HCT116 (cell line): Measurements from ENCODE around the gene NF1. TPM values are rescaled to one million over a fixed set of nuclear protein-coding genes. Genes with fewer than 3 reads are reported as not detected.

Experiments used
- ATAC-seq: fragments of 200-7000 bp; cut with Tn5 transposase; 2 replicates; pipeline ENCODE4 v1.9.1; 2020; ENCODE audit warnings: mild to moderate bottlenecking, moderate library complexity
- BruUV-seq: library from RNA; stranded (reverse); fragments of 400-500 nt; replicated peaks from 2 replicates; lab custom pipeline; 2021; lab: Mats Ljungman, UMichigan
- CTCF ChIA-PET: fragments of 300-600 bp; sonication (Branson Sonifier 250); formaldehyde crosslinking; loops from one replicate; lab custom pipeline; 2021; ENCODE audit warnings: antibody characterized with exemption; lab: Charles Lee
- POLR2A ChIA-PET: fragments of 300-600, 350-600 bp; sonication (Branson Sonifier 250); formaldehyde crosslinking; loops from one replicate; lab custom pipeline; 2021; ENCODE audit warnings: antibody characterized with exemption; lab: Charles Lee
- RAD21 ChIA-PET, 2 experiments: fragments of 300-600 bp; sonication (Branson Sonifier 250); formaldehyde crosslinking; loops; one replicate each; lab custom pipeline; 2023; ENCODE audit warnings: low total read pairs in 2 of 2; ENCODE audit not compliant: uncharacterized antibody in 2 of 2, unreplicated experiment in 2 of 2, low non-redundant PET in 1 of 2; lab: Charles Lee
- DNase-seq: peaks from one replicate; pipeline ENCODE4 v3.0.0-alpha.2; 2010; ENCODE audit warnings: low read depth, low spot score
- H2AFZ ChIP-seq: fragments of 200-600 bp; shearing (Covaris generic), sonication (generic); 2 replicates; pipeline ENCODE4 v1.6.1; 2017; ENCODE audit warnings: low read depth, mixed run types, mixed read lengths, antibody characterized with exemption, low read length; ENCODE audit not compliant: poor library complexity, severe bottlenecking
- H3K27ac ChIP-seq: 2 replicates; pipeline ENCODE4 v1.5.1; 2012; ENCODE audit warnings: low read depth, low read length
- H3K27me3 ChIP-seq: fragments of 200-600 bp; sonication (generic); 2 replicates; pipeline ENCODE4 v1.6.1; 2016; ENCODE audit warnings: mixed run types, low read length, mixed read lengths; ENCODE audit not compliant: insufficient read depth
- H3K36me3 ChIP-seq, 2 experiments: fragments of 200-500 bp in 1 of 2; fragments of 200-600 bp in 1 of 2; sonication (Bioruptor generic) in 1 of 2; sonication (generic) in 1 of 2; 2 replicates each; pipeline versions ENCODE4 v1.5.1 to v1.6.1; 2014 to 2016; ENCODE audit warnings: low read length in 2 of 2, inconsistent platforms in 1 of 2, mixed read lengths in 1 of 2, mixed run types in 1 of 2; ENCODE audit not compliant: insufficient read depth in 2 of 2, control insufficient read depth in 1 of 2
- H3K4me1 ChIP-seq, 2 experiments: fragments of 200-600 bp in 1 of 2; sonication (generic) in 1 of 2; 2 replicates each; pipeline versions ENCODE4 v1.5.1 to v1.6.1; 2012 to 2017; ENCODE audit warnings: low read length in 2 of 2, inconsistent platforms in 1 of 2, mild to moderate bottlenecking in 1 of 2, mixed read lengths in 1 of 2, mixed run types in 1 of 2, moderate library complexity in 1 of 2; ENCODE audit not compliant: insufficient read depth in 2 of 2, control insufficient read depth in 1 of 2
- H3K4me2 ChIP-seq: fragments of 200-600 bp; sonication (generic); 2 replicates; pipeline ENCODE4 v1.6.1; 2017; ENCODE audit warnings: mixed run types, low read length, mixed read lengths
- H3K4me3 ChIP-seq, 2 experiments: fragments of 200-600 bp in 1 of 2; sonication (generic) in 1 of 2; replicated peaks in 1 of 2; 2 replicates each; pipeline ENCODE4 v1.5.1; 2011 to 2016; ENCODE audit warnings: low read length in 2 of 2, control low read depth in 1 of 2, low read depth in 1 of 2, mild to moderate bottlenecking in 1 of 2, mixed read lengths in 1 of 2, mixed run types in 1 of 2
- H3K79me2 ChIP-seq: fragments of 200-600 bp; sonication (generic); 2 replicates; pipeline ENCODE4 v1.6.1; 2017; ENCODE audit warnings: mild to moderate bottlenecking, mixed run types, low read length, moderate library complexity, mixed read lengths; ENCODE audit not compliant: insufficient read depth
- H3K9ac ChIP-seq: fragments of 200-600 bp; sonication (generic); 2 replicates; pipeline ENCODE4 v1.6.1; 2016; ENCODE audit warnings: low read length, mixed read lengths
- H3K9me2 ChIP-seq: fragments of 200-600 bp; sonication (generic), shearing (Covaris generic); 2 replicates; pipeline ENCODE4 v1.6.1; 2017; ENCODE audit warnings: mixed run types, mild to moderate bottlenecking, moderate library complexity; ENCODE audit not compliant: insufficient read depth
- H3K9me3 ChIP-seq, 2 experiments: fragments of 200-500 bp in 1 of 2; fragments of 200-600 bp in 1 of 2; sonication (Bioruptor generic) in 1 of 2; sonication (generic) in 1 of 2; 2 replicates each; pipeline ENCODE4 v1.6.1; 2014 to 2017; ENCODE audit warnings: low read length in 2 of 2, mixed read lengths in 2 of 2, inconsistent platforms in 1 of 2, low read depth in 1 of 2, mild to moderate bottlenecking in 1 of 2, mixed run types in 1 of 2, moderate library complexity in 1 of 2; ENCODE audit not compliant: control insufficient read depth in 1 of 2, insufficient read depth in 1 of 2
- H4K20me1 ChIP-seq: fragments of 200-600 bp; sonication (generic), shearing (Covaris generic); 2 replicates; pipeline ENCODE4 v1.6.1; 2017; ENCODE audit warnings: mixed run types, mild to moderate bottlenecking, moderate library complexity; ENCODE audit not compliant: insufficient read depth
- ATF3 ChIP-seq: IDR thresholded peaks from 2 replicates; pipeline ENCODE4 v1.6.1; 2012
- CBX3 ChIP-seq: IDR thresholded peaks from 2 replicates; pipeline ENCODE4 v1.6.1; 2012; ENCODE audit warnings: low read depth
- CEBPB ChIP-seq: IDR thresholded peaks from 2 replicates; pipeline ENCODE4 v1.6.1; 2012; ENCODE audit warnings: low read depth
- EZH2 ChIP-seq: fragments of 200-600 bp; sonication (generic); IDR thresholded peaks from 2 replicates; pipeline ENCODE4 v1.6.1; 2017; ENCODE audit warnings: antibody characterized with exemption, mixed run types
- EZH2phosphoT487 ChIP-seq: fragments of 200-600 bp; IDR thresholded peaks from 2 replicates; pipeline ENCODE4 v1.6.1; 2018; ENCODE audit warnings: antibody characterized with exemption, borderline replicate concordance
- FOSL1 ChIP-seq: IDR thresholded peaks from 2 replicates; pipeline ENCODE4 v1.6.1; 2012; ENCODE audit warnings: low read depth
- POLR2AphosphoS5 ChIP-seq: IDR thresholded peaks from 2 replicates; pipeline ENCODE4 v1.6.1; 2011; ENCODE audit warnings: mild to moderate bottlenecking, low read depth, low read length, moderate library complexity
- REST ChIP-seq: IDR thresholded peaks from 2 replicates; pipeline ENCODE4 v1.6.1; 2012; ENCODE audit warnings: low read depth
- SIN3A ChIP-seq: IDR thresholded peaks from 2 replicates; pipeline ENCODE4 v1.6.1; 2012; ENCODE audit warnings: low read depth
- TCF7L2 ChIP-seq: IDR thresholded peaks from 2 replicates; pipeline ENCODE4 v1.7.0; 2011; ENCODE audit warnings: borderline replicate concordance, inconsistent platforms; ENCODE audit not compliant: insufficient read depth, insufficient read length; ENCODE audit errors: extremely low read depth
- ZBTB33 ChIP-seq: IDR thresholded peaks from 2 replicates; pipeline ENCODE4 v1.6.1; 2011; ENCODE audit warnings: mild to moderate bottlenecking, low read length, moderate library complexity; ENCODE audit not compliant: insufficient replicate concordance; ENCODE audit errors: extremely low read depth
- ZFX ChIP-seq: fragments of 450-650 bp; IDR thresholded peaks from 2 replicates; pipeline ENCODE4 v1.6.1; 2017
- ZNF274 ChIP-seq: fragments of 200-500 bp; sonication (Bioruptor generic); IDR thresholded peaks from 2 replicates; pipeline ENCODE4 v1.6.1; 2014; ENCODE audit warnings: mild to moderate bottlenecking, low read depth, low read length, inconsistent platforms
- intact Hi-C: fragments of 100-400 bp; cut with micrococcal nuclease; formaldehyde crosslinking; loops from 2 replicates; pipeline ENCODE4 v1.10.0; 2022
- total RNA-seq: library from RNA; stranded (reverse); gene quantifications from one replicate; pipeline ENCODE4 v1.2.1, GENCODE V29; 2021; ENCODE audit not compliant: unreplicated experiment

NF1 gene
- total RNA-seq, 1 experiment from 2014 or later, result 20.8 TPM

GRCh38 chr17:31413081-31413799 lies 318.5 kb downstream of the NF1 start:
- RAD21 ChIA-PET, result interaction anchor here in 1 of 2 experiments (0.6 kb wide), 1 partner anchor 419 kb away, joined by 3 read pairs; no protein-coding TSS in a partner anchor
- POLR2A ChIA-PET, result no interaction called here
- H3K4me2 ChIP-seq, result no peak overlapping the region
- intact Hi-C loops, result no loop called here
- no peak overlapping the region for H3K27ac ChIP-seq
- CTCF ChIA-PET, result interaction anchor here (1.4 kb wide), 1 partner anchor 24 kb away, joined by 3 read pairs; no protein-coding TSS in a partner anchor
- TF ChIP-seq EZH2 (no peak), FOSL1 (no peak), REST (no peak), ZBTB33 (no peak), ZFX (no peak), SIN3A (no peak), ZNF274 (no peak), EZH2phosphoT487 (no peak), ATF3 (no peak), CBX3 (no peak), TCF7L2 (no peak), CEBPB (no peak), POLR2AphosphoS5 (no peak)
- H3K9ac ChIP-seq, result no peak overlapping the region
- no peak for DNase-seq
- H3K27me3 ChIP-seq, result no peaks in the 10 kb centered on the region
- no peak overlapping the region for H2AFZ ChIP-seq
- H3K4me3 ChIP-seq, result no peak overlapping the region
- H3K4me1 ChIP-seq, result no peaks in the 10 kb centered on the region
- no peaks in the 10 kb centered on the region for H3K79me2 ChIP-seq
- H4K20me1 ChIP-seq, result no peaks in the 10 kb centered on the region
- no peaks in the 10 kb centered on the region for H3K9me3 ChIP-seq
- BruUV-seq, result no TSS peak
- H3K36me3 ChIP-seq, result no peaks in the 10 kb centered on the region
- ATAC-seq, result no peak
- H3K9me2 ChIP-seq, result no peaks in the 10 kb centered on the region
